NCI-H446 (cell line): Measurements from ENCODE around the gene TMC1.

ENCODE experiments used
- DNase-seq, 2 experiments: peaks; one replicate each; lab custom pipeline; 2025; lab: John Stamatoyannopoulos, UW

Gene TMC1

DNA sequence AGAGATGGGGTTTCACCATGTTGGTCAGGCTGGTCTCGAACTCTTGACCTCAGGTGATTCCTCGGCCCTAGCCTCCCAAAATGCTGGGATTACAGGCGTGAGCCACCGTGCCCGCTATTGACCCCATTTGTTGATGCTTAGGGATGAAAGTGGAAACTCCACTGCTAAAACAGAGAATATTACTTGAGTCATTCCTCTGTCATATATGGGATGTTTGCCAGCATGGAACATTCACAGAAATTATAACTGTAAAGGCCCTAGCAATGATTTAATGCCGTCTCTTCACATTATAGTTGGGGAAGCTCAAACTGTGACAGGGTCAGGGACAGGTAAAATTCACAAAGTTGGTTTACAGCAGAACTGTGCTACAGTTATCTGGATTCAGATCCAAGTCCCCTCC, 94.5 kb downstream of the TMC1 start:
- DNase-seq: no peak

DNA sequence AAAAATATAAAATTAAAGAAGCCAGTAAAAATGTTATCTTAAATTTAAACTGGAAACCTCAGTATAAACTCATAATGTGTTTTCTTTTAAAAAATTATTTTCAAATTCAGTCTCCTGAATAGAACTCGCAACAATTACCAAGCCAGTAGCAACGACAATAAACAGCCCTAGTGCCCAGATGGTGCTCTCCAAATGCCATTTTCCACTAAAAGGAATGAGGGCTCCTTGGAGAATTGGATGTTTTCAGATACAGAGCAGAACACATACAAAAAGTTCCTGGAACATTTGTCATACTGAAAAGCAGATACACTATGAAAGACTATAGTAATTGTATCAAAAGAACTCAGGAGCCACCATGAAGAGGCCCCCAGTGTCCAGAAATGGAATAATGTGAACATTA, 97.4 kb downstream of the TMC1 start:
- DNase-seq: no peak

DNA sequence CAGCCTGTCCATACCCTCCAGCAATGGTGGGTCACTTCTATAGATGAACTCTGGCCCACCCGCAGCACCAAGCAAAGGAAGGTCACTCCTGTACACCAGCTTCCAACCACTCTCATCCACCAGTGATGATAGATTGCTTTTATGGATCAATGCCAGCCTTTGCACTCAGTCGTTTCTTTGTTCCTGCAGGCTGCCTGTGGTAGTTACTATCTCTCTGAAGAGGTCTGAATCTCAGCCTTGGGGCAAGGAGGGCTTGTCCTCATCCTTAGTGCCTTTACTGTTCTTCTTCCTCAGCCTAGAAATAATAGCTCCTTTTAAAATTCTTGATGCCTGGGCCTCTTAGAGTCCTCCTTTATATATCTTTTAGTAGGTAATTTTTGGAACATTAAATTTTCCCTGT, 100.8 kb downstream of the TMC1 start:
- no peak for DNase-seq

DNA sequence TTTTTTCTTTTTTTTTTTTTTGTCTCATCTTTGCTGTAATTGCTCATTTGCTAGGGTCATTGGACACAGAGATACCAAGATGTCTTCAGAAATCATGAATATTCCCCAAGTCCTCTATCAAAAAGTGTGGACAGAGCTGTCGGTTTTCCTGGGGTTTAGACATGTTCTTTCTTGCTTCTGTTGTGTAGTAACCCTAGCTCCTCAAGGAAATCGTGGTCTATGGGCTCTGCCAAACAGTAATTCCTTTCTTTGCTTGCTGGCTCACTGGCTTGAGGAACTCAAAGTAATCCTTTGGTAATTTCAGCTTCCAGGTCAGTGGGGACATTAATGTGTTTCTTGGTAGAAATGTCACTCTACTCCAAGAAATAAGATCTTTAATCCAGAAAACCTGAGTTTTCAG, 101.7 kb downstream of the TMC1 start:
- no peak for DNase-seq

DNA sequence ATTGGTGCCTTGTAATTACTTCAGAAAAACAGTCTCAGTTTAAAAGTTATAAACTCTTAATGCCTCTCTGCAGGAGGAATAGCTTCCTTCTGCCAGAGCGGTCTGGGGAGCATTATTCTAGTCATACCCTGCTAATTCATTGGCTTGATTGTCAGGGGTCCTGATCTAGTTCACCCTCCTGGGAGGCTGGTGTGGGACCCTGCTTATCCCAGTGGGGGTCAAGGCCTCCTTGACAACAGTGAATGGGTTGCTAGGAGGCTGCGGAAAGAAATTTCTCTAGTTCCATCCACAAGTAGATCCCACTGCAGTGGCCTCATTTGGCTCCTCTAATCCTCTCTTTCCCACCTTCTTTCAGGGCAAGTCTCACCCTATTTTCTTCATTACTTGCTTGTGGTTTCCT, 105.7 kb downstream of the TMC1 start:
- no peak for DNase-seq

DNA sequence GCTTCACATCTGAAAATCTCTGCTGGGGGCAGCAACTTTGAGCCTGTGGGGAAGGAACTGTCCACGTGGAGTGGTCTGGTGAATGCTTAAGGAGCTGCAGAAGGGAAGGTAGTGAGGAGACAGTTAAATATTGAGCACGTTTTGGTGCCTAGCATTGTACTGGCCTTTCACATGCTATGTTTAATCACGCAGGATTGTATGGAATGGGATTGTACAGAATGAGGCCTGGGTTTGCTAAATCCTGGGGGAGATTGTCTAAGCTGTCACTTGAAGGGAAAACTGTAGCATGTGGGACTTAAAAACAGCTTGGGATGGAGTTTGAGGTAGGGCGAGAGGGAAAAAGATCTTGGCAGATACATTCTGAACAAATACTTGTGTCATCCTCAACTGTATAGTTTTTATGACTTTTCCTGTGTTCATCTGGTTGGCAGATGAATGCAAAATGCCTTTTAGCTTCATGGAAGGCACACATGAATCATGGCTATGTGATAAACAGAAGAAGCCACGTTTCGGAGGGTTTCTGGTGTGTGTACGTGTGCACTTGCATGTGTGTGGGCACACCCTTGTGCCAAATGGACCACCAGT, 106.6 kb downstream of the TMC1 start:
- DNase-seq: no peak

DNA sequence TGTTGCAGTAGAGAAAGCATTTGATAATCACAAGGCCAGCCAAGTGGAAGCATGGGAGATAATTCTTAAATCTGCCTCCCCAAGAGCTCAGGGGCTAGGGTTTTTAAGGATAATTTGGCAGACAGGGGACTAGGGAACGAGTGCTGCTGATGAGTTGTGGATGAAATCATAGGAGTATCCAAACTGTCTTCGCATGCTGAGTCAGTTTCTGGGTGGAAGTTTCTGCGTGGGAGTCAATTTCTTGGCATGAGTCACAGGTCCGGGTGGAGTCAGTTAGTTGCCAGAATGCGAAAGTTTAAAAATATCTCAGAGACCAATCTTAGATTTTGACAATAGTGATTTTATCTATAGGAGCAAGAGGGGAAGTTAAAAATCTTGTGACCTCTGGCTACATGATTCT, 112.6 kb downstream of the TMC1 start:
- DNase-seq: no peak

DNA sequence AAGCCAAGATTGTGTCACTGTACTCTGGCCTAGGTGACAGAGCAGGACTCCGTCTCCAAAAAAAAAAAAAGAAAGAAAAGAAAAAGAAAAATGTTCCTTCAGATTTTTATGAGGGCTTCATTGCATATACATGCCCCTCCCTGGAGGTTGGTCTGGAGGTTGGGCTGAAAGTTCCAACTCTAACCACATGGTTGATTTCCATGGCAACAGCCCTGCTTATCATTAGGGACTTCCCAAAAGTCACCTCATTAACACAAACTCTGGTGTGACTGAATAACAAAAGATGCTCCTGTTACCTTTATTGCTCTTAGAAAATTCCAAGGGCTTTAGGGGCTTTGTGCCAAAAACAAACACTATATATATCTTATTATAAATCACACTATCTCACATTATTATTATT, 113.8 kb downstream of the TMC1 start:
- no peak for DNase-seq

DNA sequence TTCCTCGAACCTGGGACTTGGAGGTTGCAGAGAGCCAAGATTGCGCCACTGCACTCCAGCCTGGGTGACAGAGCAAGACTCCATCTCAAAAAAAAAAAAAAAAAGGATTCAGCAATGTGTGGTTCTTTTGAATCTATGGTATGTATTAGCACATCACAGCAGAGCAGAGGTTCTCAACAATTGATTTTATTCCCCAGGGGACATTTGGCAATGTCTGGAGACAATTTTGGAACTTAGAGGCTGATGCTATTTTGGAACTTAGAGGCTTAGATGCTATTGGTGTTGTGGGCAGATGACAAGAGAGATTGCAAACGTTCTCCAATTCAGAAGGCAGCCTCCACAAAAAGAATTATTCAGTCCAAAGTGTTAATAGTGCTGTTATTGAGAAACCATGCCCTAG, 115.2 kb downstream of the TMC1 start:
- no peak for DNase-seq

DNA sequence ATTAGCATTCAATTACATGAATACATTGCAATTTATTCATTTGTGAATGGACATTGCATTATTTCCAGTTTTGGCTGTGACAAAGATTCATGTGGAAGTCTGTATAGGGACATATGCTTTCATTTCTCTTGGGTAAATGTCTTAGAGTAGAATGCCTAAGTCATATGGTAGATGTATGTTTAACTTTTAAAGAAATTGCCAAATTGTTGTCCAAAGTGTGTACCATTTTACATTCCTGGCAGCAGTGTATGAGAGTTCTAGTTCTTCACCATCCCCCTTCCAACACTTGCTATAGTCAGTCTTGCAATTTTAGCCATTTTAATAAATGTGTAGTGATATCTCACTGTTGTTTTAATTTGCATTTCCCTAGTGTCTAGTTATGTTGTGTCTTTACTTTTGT, 122.2 kb downstream of the TMC1 start:
- DNase-seq: no peak

DNA sequence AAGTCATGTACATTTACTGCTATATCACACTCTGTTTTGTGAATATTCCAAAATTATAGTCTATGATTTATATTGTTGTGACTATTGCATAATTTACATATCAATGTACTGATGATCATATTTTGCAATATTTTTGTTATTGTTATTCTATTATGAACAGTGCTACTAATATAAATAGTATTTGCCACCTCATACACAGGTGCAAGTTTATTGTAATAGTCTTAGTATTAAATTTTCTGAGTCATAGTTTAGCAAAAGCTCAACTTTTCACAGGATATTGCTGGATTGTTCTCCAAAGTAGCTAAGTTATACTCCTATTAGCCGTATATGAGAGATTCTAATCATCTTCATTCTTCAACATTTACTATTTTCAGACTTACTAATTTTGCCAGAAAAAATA, 124.7 kb downstream of the TMC1 start:
- no peak for DNase-seq

DNA sequence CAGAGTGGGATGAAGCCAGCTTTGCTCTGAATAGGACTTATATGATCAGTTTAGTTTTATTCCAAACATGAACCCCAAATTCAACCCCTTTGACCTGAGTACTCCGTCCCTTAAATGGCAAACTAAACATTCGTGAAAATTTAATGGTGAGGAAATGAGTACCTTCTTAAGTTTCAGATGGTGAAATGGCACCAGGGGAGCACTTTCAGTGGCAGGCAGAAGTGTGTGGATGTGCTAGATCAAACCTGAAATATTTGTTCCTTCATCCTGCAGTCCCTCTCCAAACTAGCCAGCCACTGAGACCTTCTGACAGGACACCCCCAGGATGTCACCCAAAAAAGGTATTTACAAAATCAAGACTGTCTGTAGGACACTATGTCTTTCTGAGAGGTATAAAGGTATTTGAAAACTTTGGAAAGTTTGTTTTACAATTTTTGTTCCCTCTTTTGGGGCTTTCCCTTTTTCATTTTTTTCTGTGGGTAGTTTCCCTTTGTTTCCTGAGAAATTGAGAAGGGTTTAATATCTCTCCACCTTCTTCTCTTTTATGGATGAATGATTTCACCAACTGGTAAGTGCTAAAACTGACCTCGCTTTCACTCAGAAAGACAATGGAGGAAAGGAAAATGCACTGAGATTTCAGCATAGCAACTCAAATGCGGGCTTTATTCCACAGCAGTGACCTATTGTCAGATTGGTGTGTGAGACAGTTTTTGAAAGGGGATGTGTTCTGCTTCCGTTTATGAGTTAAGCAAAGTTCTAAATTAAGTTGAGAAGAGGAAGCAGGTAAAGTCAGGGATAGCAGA, 127.1 kb downstream of the TMC1 start:
- DNase-seq: no peak

DNA sequence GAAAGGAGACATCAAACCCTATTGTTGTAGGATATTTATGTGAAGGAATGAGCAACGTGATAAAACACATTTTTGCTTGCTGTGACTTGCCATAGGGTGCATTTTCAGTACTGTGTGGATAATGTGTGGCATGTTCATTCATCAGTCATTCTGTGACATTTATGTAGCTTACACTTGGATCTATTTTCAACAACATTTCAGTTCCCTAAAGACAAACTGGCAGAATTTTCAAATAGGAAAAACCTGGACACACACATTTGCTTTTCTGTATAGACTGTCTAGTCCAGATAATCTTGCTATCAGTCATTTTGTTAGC, 127.7 kb downstream of the TMC1 start:
- no peak for DNase-seq

DNA sequence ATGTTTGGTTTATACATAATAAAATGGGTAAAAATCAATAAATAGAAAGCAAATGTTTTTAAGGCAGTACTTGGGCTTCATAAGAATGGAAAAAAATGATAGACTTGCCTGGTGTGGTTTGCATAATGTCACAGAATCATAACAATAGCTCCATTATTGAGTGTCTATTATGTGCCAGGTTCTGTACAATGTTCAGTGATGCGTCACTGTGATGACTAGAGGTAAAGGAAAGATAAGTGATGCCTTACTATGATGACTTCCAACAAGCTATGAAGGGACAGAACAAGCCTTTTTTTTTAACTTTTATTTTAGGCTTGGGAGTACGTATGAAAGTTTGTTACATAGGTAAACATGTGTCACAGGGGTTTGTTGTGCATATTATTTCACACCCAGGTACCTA, 128.8 kb downstream of the TMC1 start:
- no peak for DNase-seq

DNA sequence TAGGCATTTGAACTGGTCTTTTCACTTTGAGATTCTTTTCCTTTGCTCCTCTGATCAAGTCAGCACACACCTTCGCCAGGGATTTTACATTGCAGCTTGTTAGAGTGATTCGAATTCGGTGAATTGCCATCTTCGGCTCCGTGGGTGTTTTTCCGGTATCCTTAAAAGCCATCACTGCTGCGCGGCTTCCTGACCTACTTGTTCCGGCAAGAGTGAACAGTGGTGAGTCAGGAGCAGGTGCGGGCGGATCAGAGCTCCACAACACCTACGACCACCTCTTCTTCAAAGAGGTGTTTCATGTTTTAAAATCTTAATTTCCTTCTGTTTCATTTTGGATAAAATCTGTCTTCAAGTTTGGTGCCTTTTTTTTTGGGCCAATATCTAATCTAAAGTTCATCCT, 134.6 kb downstream of the TMC1 start:
- no peak for DNase-seq

DNA sequence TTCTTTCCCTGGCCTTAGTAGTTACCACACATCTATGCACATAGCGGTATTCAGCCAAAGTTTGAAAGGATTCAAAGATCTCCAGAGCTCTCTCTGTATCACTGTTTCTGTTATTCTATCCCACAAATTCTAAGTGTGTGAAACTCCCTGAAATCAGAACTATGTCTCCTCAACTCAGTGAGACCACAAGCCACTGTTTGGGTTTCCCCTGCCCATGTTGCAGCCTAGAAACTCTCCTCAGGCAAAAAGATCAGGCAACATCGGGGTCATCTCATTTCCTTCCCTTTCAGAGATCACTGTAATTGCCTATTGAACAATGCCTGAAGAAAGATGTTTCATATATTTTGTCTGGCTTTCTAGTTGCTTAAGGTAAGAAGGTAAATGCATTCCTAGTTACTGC, 135.6 kb downstream of the TMC1 start:
- DNase-seq: no peak

DNA sequence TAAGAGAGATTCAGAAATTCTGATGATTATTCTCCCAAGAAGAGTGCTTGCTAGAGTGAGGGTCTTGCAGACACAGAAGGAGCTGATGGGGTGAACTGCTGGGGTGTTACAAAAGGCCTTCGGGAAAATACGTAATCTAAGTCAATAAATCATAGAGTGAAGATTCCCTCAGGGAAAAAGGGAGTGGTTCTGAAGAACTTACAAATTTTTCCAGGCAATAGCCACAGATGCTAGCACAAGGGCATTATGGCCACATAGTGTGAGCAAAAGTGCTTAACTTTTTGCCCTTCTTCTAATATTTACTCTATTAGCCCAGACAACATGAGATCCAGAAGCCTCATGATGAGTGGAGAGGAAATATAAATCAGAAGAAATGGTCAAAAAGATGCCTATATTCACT, 137.3 kb downstream of the TMC1 start:
- DNase-seq: no peak

DNA sequence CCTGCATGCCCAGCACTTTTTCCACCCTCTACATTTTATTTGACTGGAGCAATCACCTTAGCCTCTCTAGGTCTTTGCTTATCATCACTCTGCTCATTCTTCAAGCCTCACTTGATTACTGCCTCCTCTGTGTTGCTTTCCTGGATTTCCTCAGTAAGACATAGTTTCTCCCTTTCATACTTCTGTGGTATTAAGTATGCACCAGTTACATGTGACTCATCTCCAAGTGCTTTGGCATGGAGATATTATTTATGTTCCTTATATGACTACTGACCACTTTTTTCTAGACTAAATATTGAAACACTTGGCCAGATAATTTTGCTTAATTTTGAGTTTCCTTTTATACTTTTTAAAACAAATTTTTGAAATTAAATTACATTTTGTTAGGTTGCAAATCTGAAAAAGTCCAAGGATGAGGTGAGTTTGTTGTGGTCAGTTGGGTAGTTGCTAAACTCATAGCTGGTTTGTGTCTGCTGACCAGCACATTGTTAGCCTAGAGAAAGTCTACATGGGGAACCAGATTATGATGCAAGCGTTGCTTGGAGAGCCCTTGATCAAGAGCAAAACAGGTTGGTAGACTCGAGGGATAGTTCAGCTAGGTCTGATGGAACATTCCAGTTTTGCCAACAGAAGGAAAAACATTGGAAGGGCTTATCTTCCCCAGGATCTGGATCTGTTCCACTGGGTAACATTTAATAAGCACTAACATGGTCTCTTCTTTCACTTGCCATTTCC, 140.2 kb downstream of the TMC1 start:
- DNase-seq: no peak

DNA sequence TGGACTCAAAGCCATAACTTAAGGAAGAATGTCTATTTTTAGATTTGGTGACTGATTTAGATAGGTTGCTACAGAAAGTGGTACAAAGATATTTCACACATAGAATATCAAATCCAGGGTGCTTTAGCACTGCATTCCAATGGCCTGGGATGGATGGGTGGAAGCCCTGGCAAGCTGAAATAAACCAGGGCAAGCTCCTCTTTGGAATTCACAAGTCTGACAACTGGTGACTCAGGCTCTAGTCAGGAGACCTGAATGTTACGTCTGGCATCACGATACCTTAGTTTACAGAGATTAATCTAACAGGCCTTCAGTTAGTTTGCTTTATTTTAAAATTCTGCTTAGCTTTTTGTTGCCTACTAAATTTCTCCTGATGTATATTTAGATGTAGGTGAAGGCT, 144.0 kb downstream of the TMC1 start:
- DNase-seq: no peak

DNA sequence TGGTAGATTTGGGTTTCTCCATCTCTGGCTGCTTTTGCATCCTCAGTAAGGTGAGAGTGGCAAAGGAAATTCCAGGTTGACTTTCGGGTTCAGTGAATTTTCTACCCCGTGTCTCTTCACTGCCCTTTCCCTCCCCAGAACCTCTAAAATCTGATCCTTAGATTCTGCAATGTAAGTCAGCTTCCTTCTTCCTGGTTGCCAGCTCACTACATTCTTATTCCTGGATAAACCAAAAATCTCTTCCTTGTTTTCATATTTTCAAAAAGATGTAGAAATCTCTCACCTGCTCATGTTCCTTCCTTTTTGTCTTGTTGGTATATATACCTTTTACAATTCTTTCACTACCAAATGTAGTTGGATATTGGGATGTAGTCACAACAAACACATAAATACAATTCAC, 145.8 kb downstream of the TMC1 start:
- no peak for DNase-seq

DNA sequence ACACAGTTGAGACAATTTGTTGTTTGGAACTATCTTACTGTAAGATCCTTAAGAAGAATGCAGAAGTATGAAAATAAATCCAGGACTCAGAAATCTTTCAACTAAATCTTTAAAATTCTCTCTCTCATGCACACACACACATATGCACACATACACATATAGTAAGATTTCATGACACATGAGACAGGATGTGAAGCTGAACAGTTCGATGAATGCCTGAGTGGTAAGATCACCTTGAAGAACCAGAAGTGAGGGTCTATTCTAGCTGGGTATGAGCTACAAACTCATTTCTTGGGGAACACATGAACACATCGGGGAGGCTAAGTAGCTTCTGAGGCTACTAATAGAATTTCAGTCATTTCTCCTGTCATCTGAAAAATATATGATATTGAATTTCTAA, 153.6 kb downstream of the TMC1 start:
- no peak for DNase-seq

DNA sequence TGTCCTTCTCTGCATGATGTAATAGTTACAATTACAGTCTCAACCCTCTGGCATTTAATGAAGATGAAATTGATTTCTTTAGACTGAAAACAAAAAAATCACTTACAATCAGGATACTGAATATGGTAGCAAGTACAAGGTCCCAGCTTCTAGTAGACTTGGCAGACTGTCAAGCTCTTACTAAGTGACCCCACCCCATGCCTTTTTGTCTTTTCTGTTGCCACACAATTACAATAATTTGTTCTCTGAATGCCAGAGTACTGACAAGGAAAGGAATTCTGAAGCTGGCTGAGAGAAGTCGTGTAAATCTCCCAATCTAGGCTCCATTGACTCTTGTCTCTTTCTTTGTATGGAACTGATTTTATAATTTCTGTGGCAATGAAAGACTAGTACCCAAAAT, 154.2 kb downstream of the TMC1 start:
- DNase-seq: no peak

DNA sequence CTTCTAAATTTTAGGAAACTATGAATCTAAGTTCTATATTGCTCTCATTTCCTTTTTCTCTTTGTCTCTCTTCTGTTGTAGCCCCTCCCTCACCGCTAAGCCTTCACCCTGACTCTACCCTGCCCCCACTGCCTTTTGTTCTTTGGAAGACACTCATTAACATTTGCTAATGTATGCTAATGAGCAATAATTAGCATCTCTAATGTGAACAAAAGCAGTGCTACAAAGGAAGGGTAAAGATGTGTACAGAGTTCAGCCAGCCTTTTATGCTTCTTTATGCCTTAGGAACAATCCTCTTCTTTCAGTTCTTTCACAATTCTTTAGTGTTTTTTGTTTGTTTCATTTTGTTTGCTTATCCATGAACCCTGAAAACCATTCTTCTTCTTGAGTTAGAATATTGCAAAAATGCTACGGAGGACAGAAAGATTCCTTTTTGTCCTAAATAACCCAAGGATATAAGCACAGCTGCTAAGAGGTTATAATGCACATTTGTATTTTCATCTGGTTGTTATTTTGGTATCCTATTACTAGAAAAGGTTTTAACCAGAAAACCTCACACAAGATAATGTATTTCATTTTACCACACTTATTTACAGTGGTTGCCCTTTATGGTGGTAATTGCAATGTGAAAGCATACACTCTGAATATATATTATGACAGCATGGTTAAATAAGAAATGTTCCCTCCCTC, 159.3 kb downstream of the TMC1 start:
- no peak for DNase-seq
